ENCODE results near the gene DDIAS. TPM values are rescaled to one million over a fixed set of nuclear protein-coding genes. Genes with fewer than 3 reads are reported as not detected.
"Not testable (repeated sequence)": the region's sequence is repeated elsewhere in the genome, so short reads cannot be mapped to it uniquely, and the experiment has no call there.

The DDIAS gene
- total and polyA plus RNA-seq, 2 donors (not counting 3 experiments of a cell fraction or from before 2014, with no cell fraction given): 4.5 to 9.2 TPM

GRCh38 chr11:82854242-82854641 is 47.3 kb upstream of the DDIAS start:
- H3K79me2 ChIP-seq (ENCODE audit: control insufficient read depth, insufficient read depth, low read length): peaks cover 15% of the 10 kb centered on the region
- dilution Hi-C loops (cut with MboI; ENCODE audit: extremely low pct_ligation_motif_present, low sequenced_read_pairs) (no loop called here), intact Hi-C loops (cut with micrococcal nuclease) (loop anchor here (1.0 to 5.0 kb wide), 2 partner anchors 17 to 37 kb away; no protein-coding TSS in a partner anchor)
- H3K9ac ChIP-seq (replicated peaks; ENCODE audit: extremely low read depth, insufficient read depth, low read length): peak overlapping the region; percentile 29
- peak overlapping the region; percentile 75 for H3K4me2 ChIP-seq (ENCODE audit: insufficient read depth, low read length)
- H3K9me1 ChIP-seq (replicated peaks; ENCODE audit: control insufficient read depth, extremely low read depth, insufficient read depth, low read length): no peaks in the 10 kb centered on the region
- no peaks in the 10 kb centered on the region for H3K9me3 ChIP-seq (replicated peaks; ENCODE audit: control insufficient read depth, insufficient read depth, low read length)
- DNase-seq (ENCODE audit: low read depth, low spot score) (peak; percentile 68), FAIRE-seq (peak; percentile 49)
- TF ChIP-seq POLR2A (IDR thresholded peaks at IDR 0.05; ENCODE audit: low read depth, low read length) (no peak), CTCF (IDR thresholded peaks at IDR 0.05; ENCODE audit: extremely low read depth in 1 of 2, insufficient read depth in 1 of 2, low read depth in 1 of 2, low read length in 2 of 2) (no peak), FOS (IDR thresholded peaks at IDR 0.05; ENCODE audit: borderline replicate concordance, insufficient read depth, low read length) (peak; percentile 76), EZH2 (IDR thresholded peaks at IDR 0.05; ENCODE audit: borderline replicate concordance, low read depth, low read length, severe bottlenecking) (no peak), JUN (IDR thresholded peaks at IDR 0.05; ENCODE audit: borderline replicate concordance, insufficient read depth, insufficient read length, low read depth) (peak; percentile 68), GATA2 (IDR thresholded peaks at IDR 0.05; ENCODE audit: insufficient read depth, insufficient read length, low read depth, low read length) (no peak)
- ChIA-PET CTCF (interaction anchor here (1.0 to 6.3 kb wide), 4 partner anchors 14 to 78 kb away, joined by 3 to 46 read pairs (median 6); no protein-coding TSS in a partner anchor), POLR2A (no interaction called here)
- no peaks in the 10 kb centered on the region for H4K20me1 ChIP-seq (replicated peaks; ENCODE audit: control insufficient read depth, extremely low read depth, insufficient read depth, low read length)
- H3K27ac ChIP-seq (ENCODE audit: insufficient read depth, low read depth, low read length): peak overlapping the region; percentile 75
- H3K4me1 ChIP-seq (ENCODE audit: control insufficient read depth, extremely low read depth, insufficient read depth, low read length): peaks cover 42% of the 10 kb centered on the region
- H3K4me3 ChIP-seq (replicated peaks in 1 of 3; ENCODE audit: insufficient read depth in 1 of 3, low read depth in 1 of 3, low read length in 3 of 3): no peak overlapping the region
- no peaks in the 10 kb centered on the region for H3K36me3 ChIP-seq (ENCODE audit: control insufficient read depth in 2 of 2, extremely low read depth in 1 of 2, insufficient read depth in 2 of 2, low read length in 2 of 2)
- H3K27me3 ChIP-seq (ENCODE audit: control insufficient read depth in 2 of 2, insufficient read depth in 2 of 2, low read length in 2 of 2): no peaks in the 10 kb centered on the region
- no TSS peak for BruUV-seq (replicated peaks)
- peak overlapping the region; percentile 28 for H2AFZ ChIP-seq (ENCODE audit: low read depth, low read length)

- FAIRE-seq; DNase-seq (ENCODE audit: low read depth, low spot score); H3K36me3 ChIP-seq (ENCODE audit: control insufficient read depth in 2 of 2, extremely low read depth in 1 of 2, insufficient read depth in 2 of 2, low read length in 2 of 2); H2AFZ ChIP-seq (ENCODE audit: low read depth, low read length); H3K27me3 ChIP-seq (ENCODE audit: control insufficient read depth in 2 of 2, insufficient read depth in 2 of 2, low read length in 2 of 2); H3K9me1 ChIP-seq (replicated peaks; ENCODE audit: control insufficient read depth, extremely low read depth, insufficient read depth, low read length); H4K20me1 ChIP-seq (replicated peaks; ENCODE audit: control insufficient read depth, extremely low read depth, insufficient read depth, low read length); BruUV-seq (replicated peaks); H3K9me3 ChIP-seq (replicated peaks; ENCODE audit: control insufficient read depth, insufficient read depth, low read length); dilution Hi-C loops (cut with MboI; ENCODE audit: extremely low pct_ligation_motif_present, low sequenced_read_pairs); H3K4me3 ChIP-seq (replicated peaks in 1 of 3; ENCODE audit: insufficient read depth in 1 of 3, low read depth in 1 of 3, low read length in 3 of 3); POLR2A ChIA-PET: not testable (repeated sequence)
- intact Hi-C loops (cut with micrococcal nuclease): loop anchor here (1.0 to 5.0 kb wide), 2 partner anchors 18 to 38 kb away; no protein-coding TSS in a partner anchor
- Histone ChIP-seq H3K4me2 (ENCODE audit: insufficient read depth, low read length) (peak overlapping the region; percentile 75), H3K79me2 (ENCODE audit: control insufficient read depth, insufficient read depth, low read length) (peaks cover 15% of the 10 kb centered on the region), H3K9ac (replicated peaks; ENCODE audit: extremely low read depth, insufficient read depth, low read length) (peak overlapping the region; percentile 17), H3K27ac (ENCODE audit: insufficient read depth, low read depth, low read length) (peak overlapping the region; percentile 75), H3K4me1 (ENCODE audit: control insufficient read depth, extremely low read depth, insufficient read depth, low read length) (peaks cover 49% of the 10 kb centered on the region)
- CTCF ChIA-PET: interaction anchor here (1.0 to 6.3 kb wide), 5 partner anchors 10 to 79 kb away, joined by 3 to 46 read pairs (median 7); no protein-coding TSS in a partner anchor
Observed at GRCh38 chr11:82854916-82855315, 46.6 kb upstream of the DDIAS start.
